ENCODE data around the gene ACTL6B. TPM values are rescaled to one million over a fixed set of nuclear protein-coding genes. Genes with fewer than 3 reads are reported as not detected.

ACTL6B gene
- total RNA-seq, 4 donors from 2014 or later: not detected

DNA sequence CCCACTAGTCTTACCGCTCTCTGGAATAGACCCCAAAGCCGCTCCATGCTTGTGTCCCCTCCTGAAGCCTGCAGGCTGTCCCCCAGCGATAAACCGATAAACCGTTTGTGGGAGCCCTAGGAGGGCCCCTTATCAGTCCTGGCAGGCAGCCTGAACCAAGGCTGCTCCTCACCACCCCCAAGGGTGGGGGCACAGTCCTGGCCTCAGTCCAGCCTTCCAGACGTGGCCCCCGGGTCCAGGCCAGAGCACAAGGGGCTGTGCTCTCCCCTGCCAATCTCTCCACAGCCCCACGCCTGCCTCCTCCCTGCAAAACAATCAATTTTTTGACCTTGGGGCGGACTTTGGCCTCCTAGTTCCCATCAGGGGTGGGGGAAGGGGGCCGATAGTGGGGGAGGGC, 14.8 kb downstream of the ACTL6B start, which contains the start of gene TFR2:
Gene TFR2 (minus strand): TSS at position 90 of the 397 bp plus-strand sequence. CDS start 43 bp downstream, at position 47.
- DNase-seq (ENCODE audit: low spot score): no peak
- ATAC-seq (ENCODE audit: low FRiP score): no peak
- TF ChIP-seq, protein P1, sequence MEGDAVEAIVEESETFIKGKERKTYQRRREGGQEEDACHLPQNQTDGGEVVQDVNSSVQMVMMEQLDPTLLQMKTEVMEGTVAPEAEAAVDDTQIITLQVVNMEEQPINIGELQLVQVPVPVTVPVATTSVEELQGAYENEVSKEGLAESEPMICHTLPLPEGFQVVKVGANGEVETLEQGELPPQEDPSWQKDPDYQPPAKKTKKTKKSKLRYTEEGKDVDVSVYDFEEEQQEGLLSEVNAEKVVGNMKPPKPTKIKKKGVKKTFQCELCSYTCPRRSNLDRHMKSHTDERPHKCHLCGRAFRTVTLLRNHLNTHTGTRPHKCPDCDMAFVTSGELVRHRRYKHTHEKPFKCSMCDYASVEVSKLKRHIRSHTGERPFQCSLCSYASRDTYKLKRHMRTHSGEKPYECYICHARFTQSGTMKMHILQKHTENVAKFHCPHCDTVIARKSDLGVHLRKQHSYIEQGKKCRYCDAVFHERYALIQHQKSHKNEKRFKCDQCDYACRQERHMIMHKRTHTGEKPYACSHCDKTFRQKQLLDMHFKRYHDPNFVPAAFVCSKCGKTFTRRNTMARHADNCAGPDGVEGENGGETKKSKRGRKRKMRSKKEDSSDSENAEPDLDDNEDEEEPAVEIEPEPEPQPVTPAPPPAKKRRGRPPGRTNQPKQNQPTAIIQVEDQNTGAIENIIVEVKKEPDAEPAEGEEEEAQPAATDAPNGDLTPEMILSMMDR (IDR thresholded peaks at IDR 0.05): no peak

DNA sequence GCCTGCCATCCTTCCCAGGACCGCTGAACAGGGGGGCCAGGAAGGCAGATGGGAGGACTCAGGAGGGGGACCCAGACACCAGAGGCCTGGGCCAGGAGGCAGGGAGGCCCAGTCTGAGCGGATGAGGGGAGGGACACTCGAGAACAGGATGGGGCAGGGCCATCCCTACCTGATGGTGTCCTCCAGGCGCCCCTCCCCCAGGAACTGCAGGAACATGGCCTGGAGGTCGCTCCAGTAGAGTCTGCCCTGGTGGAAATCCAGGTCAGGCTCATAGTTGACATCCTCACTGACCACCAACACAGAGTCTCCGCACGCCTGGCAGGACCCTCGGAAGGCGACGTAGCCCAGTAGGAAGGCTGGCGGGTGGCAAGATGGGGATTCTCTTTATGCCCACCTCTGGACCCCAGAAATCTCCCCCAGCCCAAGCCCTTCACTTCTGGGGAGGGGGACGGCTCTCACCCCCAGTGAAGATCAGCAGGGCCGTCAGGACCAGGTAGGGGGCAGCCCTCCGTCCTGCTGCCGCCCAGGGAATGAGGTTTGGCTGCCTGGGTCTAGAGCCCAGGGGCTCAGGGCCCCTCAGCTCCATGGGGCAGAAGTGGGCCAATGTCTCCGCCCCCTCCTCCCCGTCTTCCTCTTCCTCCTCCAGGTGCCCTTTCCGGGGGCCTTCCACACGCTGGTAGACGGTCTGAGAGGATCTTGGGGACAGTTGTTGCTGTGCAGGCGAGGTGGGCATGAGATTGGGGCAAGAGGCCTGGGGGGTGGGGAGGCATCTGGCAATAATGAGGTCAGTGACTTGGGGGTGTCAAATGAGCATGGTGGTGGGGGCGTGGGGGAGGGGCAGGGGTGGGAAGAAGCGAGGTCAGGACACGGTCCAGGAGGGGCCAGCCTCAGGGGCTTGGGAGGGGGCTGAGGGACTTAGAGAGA, 15.5 kb downstream of the ACTL6B start:
- DNase-seq (ENCODE audit: low spot score) (no peak), ATAC-seq (ENCODE audit: low FRiP score) (no peak)
- TF ChIP-seq, protein P1 (IDR thresholded peaks at IDR 0.05): no peak

DNA sequence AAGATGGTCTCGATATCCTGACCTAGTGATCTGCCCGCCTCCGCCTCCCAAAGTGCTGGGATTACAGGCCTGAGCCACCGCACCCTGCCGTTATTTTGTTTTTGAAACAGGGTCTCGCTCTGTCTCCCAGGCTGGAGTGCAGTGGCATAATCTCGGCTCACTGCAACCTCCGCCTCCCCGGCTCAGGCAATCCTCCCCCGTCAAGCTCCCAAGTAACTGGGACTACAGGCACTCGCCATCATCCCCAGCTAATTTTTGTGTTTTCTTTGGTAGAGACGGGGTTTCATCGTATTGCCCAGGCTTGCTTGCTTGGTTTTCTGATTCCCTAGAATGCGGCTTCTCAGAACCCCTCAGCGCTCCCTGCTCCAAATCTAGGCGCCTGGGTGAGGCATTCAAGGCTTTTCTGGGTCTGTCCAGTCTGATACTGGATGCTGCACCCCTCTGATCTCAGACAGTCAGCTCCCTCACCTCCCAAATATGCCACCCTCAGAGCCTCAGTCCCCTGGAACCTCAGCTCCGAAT, 16.2 kb downstream of the ACTL6B start:
- TF ChIP-seq, protein P1 (IDR thresholded peaks at IDR 0.05): no peak
- DNase-seq (ENCODE audit: low spot score): no peak
- ATAC-seq (ENCODE audit: low FRiP score): no peak

DNA sequence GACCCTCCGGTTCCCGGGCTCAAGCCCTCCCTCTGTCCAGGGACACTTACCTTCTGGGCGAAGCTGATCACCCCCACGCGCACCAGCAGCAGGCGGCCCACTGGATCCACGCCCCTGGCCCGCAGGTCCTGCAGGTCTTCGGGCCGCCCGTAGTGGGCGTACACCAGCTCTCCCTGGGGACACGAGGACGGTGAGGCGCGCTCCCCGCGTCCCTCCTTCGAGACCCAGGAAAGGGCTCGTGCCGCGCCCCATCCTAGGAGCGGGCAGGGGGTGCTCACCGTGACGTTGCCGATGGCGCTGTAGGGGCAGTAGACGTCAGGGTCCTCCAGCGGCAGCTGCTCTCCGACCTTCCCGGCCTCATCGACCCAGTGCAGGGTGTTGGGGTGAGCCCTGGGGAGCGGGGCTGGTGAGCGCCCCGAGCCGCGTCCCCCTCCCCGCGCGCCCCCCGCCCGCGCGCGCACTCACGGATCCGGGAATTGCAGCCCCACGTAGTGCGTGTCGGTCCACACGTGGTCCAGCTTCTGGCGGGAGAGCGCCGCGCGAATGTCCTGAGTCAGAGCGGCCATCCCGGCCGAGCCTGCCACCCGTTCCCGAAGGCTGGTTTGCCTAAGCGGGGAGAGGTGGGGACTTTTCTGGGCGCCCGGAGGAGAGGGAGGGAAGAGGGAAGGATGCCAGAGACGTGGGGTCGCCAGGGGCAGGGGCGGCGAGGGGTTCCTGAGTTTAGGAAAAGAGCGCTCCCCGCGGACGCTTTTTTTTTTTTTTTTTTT, 23.1 kb downstream of the ACTL6B start:
- TF ChIP-seq, protein P1 (IDR thresholded peaks at IDR 0.05): no peak
- DNase-seq (ENCODE audit: low spot score) (no peak), ATAC-seq (ENCODE audit: low FRiP score) (peak; percentile 52)

DNA sequence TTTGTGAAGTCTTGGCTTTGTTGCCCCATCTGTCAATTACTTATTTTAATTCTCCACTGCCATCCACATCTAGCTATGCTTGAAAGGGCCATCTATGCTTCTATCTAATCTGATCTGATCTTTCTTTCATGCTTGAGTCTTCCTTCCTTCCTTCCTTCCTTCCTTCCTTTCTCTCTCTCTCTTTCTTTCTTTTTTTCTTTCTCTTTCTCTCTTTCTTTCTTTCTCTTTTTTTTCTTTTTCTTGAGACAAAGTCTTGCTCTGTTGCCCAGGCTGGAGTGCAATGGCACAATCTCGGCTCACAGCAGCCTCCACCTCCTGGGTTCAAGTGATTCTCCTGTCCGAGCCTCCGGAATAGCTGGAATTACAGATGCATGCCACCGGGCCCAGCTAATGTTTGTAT, 26.2 kb downstream of the ACTL6B start:
- ATAC-seq (ENCODE audit: low FRiP score) (no peak), DNase-seq (ENCODE audit: low spot score) (no peak)
- TF ChIP-seq, protein P1 (IDR thresholded peaks at IDR 0.05): no peak

DNA sequence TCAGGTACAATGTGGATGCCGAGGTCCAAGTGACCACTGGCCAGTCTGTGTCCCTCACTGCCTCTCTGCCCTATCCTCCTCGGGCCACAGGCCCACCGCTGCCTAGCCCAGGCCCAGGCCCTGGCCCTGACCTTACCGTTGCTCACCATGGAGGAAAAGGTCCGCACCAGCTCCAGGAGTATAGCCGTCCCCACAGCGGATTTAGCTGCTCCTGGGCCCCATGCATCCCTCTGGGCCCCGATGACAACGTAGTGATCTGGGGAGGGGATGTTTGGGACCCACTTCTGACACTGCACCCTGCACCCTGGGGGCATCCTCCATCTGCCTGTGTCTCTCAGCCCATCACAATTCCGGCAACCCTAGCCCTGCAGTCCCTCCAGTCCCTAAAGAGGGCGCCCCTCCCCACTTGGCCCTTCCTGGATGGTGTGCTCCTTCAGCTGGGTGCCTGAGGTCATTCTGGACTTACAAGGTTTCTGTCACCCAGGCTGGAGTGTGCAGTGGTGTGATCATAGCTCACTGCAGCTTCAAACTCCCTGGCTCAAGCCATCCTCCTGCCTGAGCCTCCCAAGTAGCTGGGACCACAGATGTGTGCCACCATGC, 27.0 kb downstream of the ACTL6B start:
- ATAC-seq (ENCODE audit: low FRiP score) (no peak), DNase-seq (ENCODE audit: low spot score) (no peak)
- TF ChIP-seq, protein P1 (IDR thresholded peaks at IDR 0.05): no peak

Data from omental fat pad (tissue), 4 donors.